Limb (tissue), 2 donors: ENCODE data around the gene POLR2L.
A peak's percentile ranks its signal among the peaks of the same experiment; 100 is the strongest.

Experiments
- DNase-seq, 2 donors: peaks; one replicate each; pipeline ENCODE4 v3.0.0-alpha.2; 2016; ENCODE audit errors: extremely low spot score in 2 of 2

POLR2L gene

DNA sequence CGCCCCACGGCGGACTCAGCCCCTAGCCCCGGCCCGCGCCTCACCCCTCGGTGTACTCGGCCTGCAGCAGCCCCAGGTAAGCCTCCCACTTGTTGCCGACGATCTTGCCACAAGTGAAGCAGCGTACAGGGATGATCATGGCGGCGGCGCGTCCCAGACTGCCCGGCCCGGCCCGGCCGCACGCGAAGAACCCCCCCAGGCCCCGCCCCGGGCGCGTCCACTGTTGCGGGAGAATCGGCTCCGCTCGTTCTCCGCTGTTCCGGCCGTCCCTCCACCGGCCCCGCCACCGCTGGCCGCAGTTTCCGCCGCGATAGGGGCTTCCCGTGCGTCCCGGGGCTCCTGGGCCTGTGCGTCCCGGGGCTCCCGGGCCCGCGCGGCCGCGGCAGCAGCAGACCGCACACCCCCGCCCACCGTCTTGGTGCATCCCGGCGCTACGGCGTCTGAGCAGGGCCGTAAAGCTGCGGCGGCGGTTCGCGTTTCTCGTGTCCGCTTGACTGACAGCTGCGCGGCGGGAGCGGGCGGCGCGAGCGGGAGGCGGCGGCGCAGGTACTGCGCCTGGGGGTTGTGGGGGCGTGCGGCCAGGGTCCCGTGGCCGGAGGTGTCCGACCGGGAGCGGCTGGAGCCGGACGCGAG lies at the start of gene POLR2L, which contains the start of gene TSPAN4:
TSS of gene POLR2L (minus strand) at position 160 of the 633 bp plus-strand sequence. CDS start at position 139, 21 bp downstream.
TSS of gene TSPAN4 (plus strand) at position 483 of the 633 bp plus-strand sequence. CDS start 7,453 bp downstream, outside the sequence.
- peak; percentile 82 to 95 for DNase-seq

DNA sequence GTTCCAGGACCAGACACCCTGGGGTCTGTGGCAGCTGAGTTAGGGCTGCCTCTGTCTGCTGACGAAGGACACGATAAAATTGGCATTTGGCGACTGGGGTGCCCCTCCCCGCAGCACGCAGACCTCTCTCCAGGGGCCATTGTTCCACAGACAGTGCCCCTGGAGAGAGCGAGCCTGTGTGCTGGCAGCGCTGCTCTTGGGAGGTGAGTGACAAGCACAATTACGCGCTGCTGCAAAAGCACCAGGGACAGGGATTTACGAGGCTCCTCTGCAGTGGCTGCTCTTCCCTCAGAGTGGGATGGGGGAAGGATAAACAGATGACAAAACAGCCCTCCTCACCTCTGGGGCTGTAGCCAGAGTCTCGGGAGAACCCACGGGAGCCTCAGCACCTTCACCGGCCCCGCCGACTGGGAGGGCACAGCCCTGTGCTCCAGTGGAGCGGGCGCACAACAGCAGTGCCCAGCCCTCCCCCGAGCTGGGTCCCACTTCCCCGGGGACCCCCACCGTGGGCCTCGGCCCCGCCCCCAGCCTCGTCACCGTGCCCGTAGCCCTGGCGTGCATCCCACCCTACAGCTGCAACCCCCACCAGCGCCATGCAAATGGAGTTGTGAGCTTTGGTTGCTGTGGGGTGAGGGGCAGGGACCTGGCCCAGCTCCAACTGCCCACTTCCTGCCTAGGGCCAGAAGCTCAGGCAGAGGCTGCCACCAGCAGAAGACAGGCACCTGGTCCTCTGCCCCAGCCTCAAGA lies 48.6 kb upstream of the POLR2L start:
- peak in 1 of 2 donors; percentile 69 for DNase-seq

GRCh38 chr11:889687-890475 lies 47.6 kb upstream of the POLR2L start:
- DNase-seq: no peak

DNA sequence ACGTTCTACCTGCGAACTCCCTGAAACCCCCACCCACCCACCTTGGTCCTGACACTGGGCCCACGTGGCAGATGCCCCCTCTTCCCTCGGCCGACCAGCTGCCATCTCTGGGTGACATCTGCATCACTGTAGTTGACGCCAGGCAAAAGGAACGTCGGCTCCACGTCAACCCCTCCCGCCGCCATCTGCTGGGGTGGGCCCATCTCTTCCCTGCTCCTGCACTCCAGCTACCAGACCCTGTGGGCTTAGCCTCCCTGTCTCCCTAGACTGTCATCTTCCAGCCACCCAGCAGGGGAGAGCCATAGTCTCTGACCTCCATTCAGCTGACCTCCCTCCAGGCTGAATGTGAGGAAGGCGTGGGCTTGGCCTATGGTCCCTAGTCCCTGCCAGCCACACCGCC lies 46.9 kb upstream of the POLR2L start:
- no peak for DNase-seq

- DNase-seq: no peak
These were observed 46.2 kb upstream of the POLR2L start for GRCh38 chr11:888310-889212.

- no peak for DNase-seq
These were observed 45.3 kb upstream of the POLR2L start for GRCh38 chr11:887589-887988.

DNA sequence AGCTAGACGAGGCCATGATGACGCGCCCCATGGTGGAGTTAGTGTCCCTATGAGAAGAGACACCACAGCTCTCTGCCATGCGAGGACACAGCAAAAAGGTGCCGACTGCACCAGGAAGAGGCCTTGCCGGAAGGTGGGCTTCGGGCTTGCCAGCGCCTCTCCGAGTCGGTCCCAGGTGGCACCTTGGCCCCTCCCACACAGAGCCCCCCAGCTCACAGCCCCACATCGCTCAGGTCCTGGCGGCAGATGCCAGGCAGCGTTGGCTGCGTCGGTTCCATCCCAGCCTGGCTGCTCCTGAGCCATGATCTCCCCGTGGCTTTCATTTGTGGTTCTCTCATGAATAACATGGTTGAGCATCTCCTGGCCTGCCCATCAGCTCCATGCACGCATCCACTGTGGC lies 44.2 kb upstream of the POLR2L start:
- DNase-seq: no peak

- DNase-seq: no peak
These were observed 42.3 kb upstream of the POLR2L start for GRCh38 chr11:884578-885070.

DNA sequence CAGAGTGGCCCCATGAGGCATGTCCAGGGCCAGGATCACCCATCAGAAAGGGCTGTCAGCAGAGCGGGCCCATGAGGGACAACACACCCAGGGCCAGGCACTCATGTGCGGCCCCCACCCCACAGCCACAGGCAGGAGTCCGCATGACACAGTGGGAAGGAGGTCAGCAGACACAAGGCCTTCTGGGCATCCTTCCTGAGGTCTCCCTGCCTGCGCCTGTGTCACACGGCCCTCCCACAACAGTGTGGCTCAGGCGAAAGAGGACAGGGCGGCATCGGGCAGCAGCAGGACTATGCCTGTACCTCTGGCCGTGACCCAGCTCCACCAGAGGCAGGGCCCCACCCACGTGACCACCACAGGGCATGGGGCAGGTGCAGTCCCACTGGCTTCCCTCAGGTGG lies 41.2 kb upstream of the POLR2L start:
- DNase-seq: no peak

GRCh38 chr11:882596-882995 lies 40.3 kb upstream of the POLR2L start:
- no peak for DNase-seq

- no peak for DNase-seq
These were observed 38.1 kb upstream of the POLR2L start for GRCh38 chr11:880447-880846.

DNA sequence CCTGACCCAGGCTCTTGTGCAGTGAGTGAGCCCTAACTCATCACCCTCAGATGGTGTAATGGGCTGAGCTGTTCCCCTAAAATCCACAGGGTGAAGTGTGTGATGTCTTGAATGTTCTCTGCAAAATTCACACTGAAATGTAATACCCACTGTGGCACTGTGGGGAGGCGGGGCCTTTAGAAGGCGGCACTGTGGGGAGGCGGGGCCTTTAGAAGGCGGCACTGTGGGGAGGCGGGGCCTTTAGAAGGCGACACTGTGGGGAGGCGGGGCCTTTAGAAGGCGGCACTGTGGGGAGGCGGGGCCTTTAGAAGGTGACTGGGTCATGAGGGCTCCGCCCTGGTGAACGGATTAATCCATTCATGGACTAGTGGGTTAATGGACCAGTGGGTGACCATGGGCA lies 35.2 kb upstream of the POLR2L start:
- no peak for DNase-seq

- no peak for DNase-seq
These were observed 34.2 kb upstream of the POLR2L start for GRCh38 chr11:876545-876944.

DNA sequence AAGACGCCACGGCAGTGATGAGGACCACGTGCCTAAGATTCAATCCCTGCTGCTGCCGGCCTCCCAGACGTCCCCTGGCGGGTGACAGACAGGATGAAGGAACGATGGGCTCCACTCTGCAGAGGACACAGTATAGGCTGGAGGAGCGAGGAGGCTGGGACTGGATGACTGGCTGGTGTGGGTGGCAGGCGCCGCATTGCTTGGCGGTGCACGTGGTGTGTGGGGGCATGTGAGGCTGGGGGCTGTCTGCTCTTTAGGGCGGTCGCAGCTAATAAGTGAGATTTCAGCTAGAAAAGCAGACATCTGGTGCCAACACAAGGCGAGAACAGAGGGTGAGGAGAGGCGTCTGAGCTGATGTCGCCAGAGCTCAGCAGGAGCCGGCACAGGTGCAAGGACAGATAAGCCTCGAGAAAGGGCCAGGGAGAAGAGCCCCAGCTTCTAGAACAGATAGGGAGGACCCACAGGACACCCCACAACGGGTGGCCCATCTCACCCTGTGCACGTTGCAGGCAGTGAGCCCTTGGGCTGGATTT lies 33.5 kb upstream of the POLR2L start:
- DNase-seq: no peak

DNA sequence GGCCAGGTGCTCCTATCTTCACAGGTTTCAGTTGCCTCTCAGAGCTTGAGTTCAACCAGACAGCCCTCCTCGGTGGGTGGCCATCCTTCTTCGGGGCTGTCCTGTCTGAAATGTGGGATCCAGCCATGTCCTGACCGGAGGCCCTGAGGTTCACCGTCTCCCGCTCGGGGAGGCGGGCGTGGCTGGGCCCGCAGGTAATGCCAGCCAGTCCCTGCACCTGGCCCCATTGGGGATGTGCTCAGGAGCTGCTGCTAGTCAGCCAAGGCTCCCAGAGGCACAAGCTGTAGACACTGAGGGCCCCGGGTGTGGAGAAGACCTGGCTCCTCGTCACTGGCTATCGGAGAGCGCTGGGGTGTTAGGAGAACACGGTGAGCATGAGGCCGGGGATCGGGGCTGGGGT lies 32.9 kb upstream of the POLR2L start:
- no peak for DNase-seq

DNA sequence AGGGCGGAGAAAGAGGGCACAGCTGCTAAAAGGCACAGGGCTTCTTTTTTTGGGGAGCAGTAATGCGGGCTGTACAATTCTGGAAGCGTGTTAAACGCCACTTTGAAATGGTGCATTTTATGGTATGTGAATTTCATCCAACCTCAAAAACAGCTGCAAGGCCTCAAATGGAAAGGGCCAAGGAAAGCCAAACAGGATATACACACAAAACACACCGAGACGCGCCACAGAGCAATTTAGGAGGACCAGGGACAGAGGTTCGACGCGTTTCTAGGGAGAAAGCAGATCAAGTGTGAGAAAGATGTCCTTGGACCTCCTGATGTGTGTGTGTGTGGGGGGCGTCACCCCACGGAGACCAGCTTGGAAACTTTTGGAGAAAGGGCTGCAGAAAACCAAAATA lies 31.4 kb upstream of the POLR2L start:
- DNase-seq: no peak

DNA sequence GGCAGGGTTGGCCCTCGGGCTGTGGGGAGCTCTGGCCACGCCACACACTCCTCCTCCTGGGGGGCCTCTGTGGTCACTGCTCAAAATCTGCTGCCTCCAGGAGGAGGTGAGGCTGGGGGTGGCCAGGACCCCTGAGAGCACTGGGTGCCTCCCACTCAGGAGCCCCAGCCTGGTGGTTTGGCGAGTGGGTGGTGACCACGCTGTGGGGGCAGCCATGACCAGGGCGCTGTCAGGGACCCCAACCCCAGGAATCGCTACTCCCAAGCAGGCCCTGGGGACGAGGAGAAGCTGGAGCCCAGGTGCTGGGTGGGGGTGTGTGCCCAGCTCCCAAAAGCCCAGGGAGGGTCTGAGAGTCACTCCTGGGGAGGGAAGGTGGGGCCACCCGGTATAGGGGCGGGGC lies 30.5 kb upstream of the POLR2L start:
- no peak for DNase-seq

DNA sequence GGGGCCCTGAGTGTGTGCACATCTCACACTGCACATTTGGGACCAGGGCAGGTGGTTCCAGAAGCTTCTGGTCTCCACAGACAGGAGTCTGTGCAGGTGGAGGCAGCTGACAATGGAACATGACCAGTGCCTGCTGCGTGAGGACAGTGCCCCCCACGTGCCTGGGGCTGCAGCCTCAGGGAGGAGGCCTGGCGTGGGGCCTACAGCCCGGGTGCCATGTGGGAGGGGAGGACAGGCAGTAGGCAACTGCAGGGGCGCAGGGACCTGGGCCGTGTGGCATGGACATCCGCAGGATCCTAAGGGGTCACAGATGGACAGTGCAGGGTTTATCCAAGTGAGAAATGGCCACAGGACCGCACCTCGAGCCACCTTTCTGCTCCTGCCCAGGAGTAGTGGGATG lies 29.1 kb upstream of the POLR2L start:
- no peak for DNase-seq

- DNase-seq: no peak
These were observed 28.1 kb upstream of the POLR2L start for GRCh38 chr11:870418-870817.

DNA sequence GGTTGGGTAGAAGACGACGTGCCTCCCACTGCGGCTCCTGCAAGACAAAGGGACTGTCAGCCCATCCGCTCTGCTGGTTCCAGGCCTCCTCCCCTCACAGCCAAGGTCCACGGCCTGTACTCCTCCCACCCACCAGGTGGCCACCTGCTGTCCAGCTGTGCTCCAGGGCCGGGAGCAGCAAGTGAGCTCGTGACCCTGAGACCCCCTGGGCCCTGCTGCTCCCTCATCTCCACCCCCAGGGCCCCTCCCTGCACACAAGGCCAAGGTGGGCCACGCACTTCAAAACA lies 27.7 kb upstream of the POLR2L start:
- DNase-seq: no peak
